Nephron (organoid): ENCODE data around the gene FAM200C.

ENCODE experiments used
- H3K27ac Mint-ChIP-seq, 3 experiments: 2 replicates each; pipeline ENCODE4 v1.8.0; 2020; ENCODE audit warnings: mixed read lengths in 3 of 3, mild to moderate bottlenecking in 2 of 3, moderate library complexity in 1 of 3
- H3K27me3 Mint-ChIP-seq: 2 replicates; pipeline ENCODE4 v1.8.0; 2021; ENCODE audit warnings: low read depth, mild to moderate bottlenecking, moderate library complexity, mixed read lengths
- H3K36me3 Mint-ChIP-seq: 2 replicates; pipeline ENCODE4 v1.8.0; 2020; ENCODE audit warnings: low read depth, mixed read lengths
- H3K4me1 Mint-ChIP-seq: 2 replicates; pipeline ENCODE4 v1.8.0; 2020; ENCODE audit warnings: mixed read lengths
- H3K4me3 Mint-ChIP-seq, 3 experiments: 2 replicates each; pipeline ENCODE4 v1.8.0; 2020; ENCODE audit warnings: mild to moderate bottlenecking in 3 of 3, mixed read lengths in 3 of 3, moderate library complexity in 2 of 3
- H3K9me3 Mint-ChIP-seq: 2 replicates; pipeline ENCODE4 v1.8.0; 2020; ENCODE audit warnings: mixed read lengths
- CTCF ChIP-seq, 3 experiments: fragments of 200-600 bp; sonication (generic); IDR thresholded peaks; one replicate each; pipeline ENCODE4 v1.5.0; 2021; ENCODE audit warnings: antibody characterized with exemption in 3 of 3; ENCODE audit not compliant: unreplicated experiment in 3 of 3

FAM200C gene

GRCh38 chr5:160363660-160364395 lies 36.0 kb downstream of the FAM200C start:
- peaks cover 2% of the 10 kb centered on the region for H3K9me3 Mint-ChIP-seq
- H3K4me1 Mint-ChIP-seq, result peaks cover 68% of the 10 kb centered on the region
- peak overlapping the region; percentile 89 to 96 (median 91) for H3K27ac Mint-ChIP-seq

GRCh38 chr5:160363211-160363610 lies 36.6 kb downstream of the FAM200C start:
- H3K36me3 Mint-ChIP-seq, result no peaks in the 10 kb centered on the region
- H3K4me3 Mint-ChIP-seq, result peak overlapping the region in 1 of 3 experiments; percentile 33
- TF ChIP-seq CTCF (IDR thresholded peaks at IDR 0.05; ENCODE audit: unreplicated experiment in 3 of 3), result no peak
- no peaks in the 10 kb centered on the region for H3K9me3 Mint-ChIP-seq
- H3K27me3 Mint-ChIP-seq, result peaks cover 1% of the 10 kb centered on the region
- H3K27ac Mint-ChIP-seq, result peak overlapping the region; percentile 89 to 96 (median 91)
- H3K4me1 Mint-ChIP-seq, result peaks cover 68% of the 10 kb centered on the region

More at GRCh38 chr5:160363660-160364395, 36.0 kb downstream of the FAM200C start:
- no peak for TF ChIP-seq CTCF (IDR thresholded peaks at IDR 0.05; ENCODE audit: unreplicated experiment in 3 of 3)
- peak overlapping the region in 1 of 3 experiments; percentile 33 for H3K4me3 Mint-ChIP-seq
- H3K27me3 Mint-ChIP-seq, result peaks cover 7% of the 10 kb centered on the region
- H3K36me3 Mint-ChIP-seq, result no peaks in the 10 kb centered on the region

GRCh38 chr5:160361624-160362228 lies 38.1 kb downstream of the FAM200C start:
- no peaks in the 10 kb centered on the region for H3K9me3 Mint-ChIP-seq

GRCh38 chr5:160360310-160360709 lies 39.5 kb downstream of the FAM200C start:
- H3K4me1 Mint-ChIP-seq, result peaks cover 87% of the 10 kb centered on the region
- H3K27ac Mint-ChIP-seq, result peak overlapping the region; percentile 34 to 83 (median 63)

More at GRCh38 chr5:160361624-160362228, 38.1 kb downstream of the FAM200C start:
- Mint-ChIP-seq H3K4me3 (no peak overlapping the region), H3K27me3 (no peaks in the 10 kb centered on the region), H3K36me3 (no peaks in the 10 kb centered on the region), H3K4me1 (peaks cover 73% of the 10 kb centered on the region), H3K27ac (peak overlapping the region; percentile 34 to 89 (median 81))
- no peak for TF ChIP-seq CTCF (IDR thresholded peaks at IDR 0.05; ENCODE audit: unreplicated experiment in 3 of 3)

GRCh38 chr5:160359816-160360215 lies 40.0 kb downstream of the FAM200C start:
- Mint-ChIP-seq H3K36me3 (no peaks in the 10 kb centered on the region), H3K27ac (peak overlapping the region; percentile 34 to 83 (median 63)), H3K27me3 (no peaks in the 10 kb centered on the region), H3K4me3 (no peak overlapping the region), H3K4me1 (peaks cover 87% of the 10 kb centered on the region), H3K9me3 (no peaks in the 10 kb centered on the region)
- TF ChIP-seq CTCF (IDR thresholded peaks at IDR 0.05; ENCODE audit: unreplicated experiment in 3 of 3), result no peak

More at GRCh38 chr5:160360310-160360709, 39.5 kb downstream of the FAM200C start:
- no peaks in the 10 kb centered on the region for H3K36me3 Mint-ChIP-seq
- TF ChIP-seq CTCF (IDR thresholded peaks at IDR 0.05; ENCODE audit: unreplicated experiment in 3 of 3), result no peak
- H3K27me3 Mint-ChIP-seq, result no peaks in the 10 kb centered on the region
- no peaks in the 10 kb centered on the region for H3K9me3 Mint-ChIP-seq
- no peak overlapping the region for H3K4me3 Mint-ChIP-seq
